GM23338 (cell line): ENCODE results near the gene ELFN1. TPM values are rescaled to one million over a fixed set of nuclear protein-coding genes. Genes with fewer than 3 reads are reported as not detected.

Experiments used
- ATAC-seq: fragments of 200-7000 bp; cut with Tn5 transposase; 3 replicates; pipeline ENCODE4 v1.9.1; 2020
- DNase-seq: peaks from one replicate; pipeline ENCODE4 v3.0.0-alpha.2; 2015; ENCODE audit warnings: low spot score
- H2AFZ ChIP-seq: fragments of 200-600 bp; sonication (generic); 2 replicates; pipeline ENCODE4 v1.8.0; 2016; ENCODE audit warnings: antibody characterized with exemption, mild to moderate bottlenecking, moderate library complexity
- H3F3A ChIP-seq: fragments of 200-600 bp; sonication (generic); replicated peaks from 2 replicates; pipeline ENCODE4 v1.8.0; 2017; ENCODE audit warnings: antibody characterized with exemption, mixed run types, low read depth
- H3K27ac ChIP-seq: fragments of 200-600 bp; sonication (generic); 2 replicates; pipeline ENCODE4 v1.6.1; 2016; ENCODE audit warnings: low read depth
- H3K27me3 ChIP-seq: fragments of 200-600 bp; sonication (generic); 2 replicates; pipeline ENCODE4 v1.8.0; 2016; ENCODE audit warnings: mild to moderate bottlenecking, mixed run types, moderate library complexity; ENCODE audit not compliant: insufficient read depth
- H3K36me3 ChIP-seq: fragments of 200-600 bp; sonication (generic); 2 replicates; pipeline ENCODE4 v1.8.0; 2016; ENCODE audit warnings: mild to moderate bottlenecking; ENCODE audit not compliant: insufficient read depth
- H3K4me1 ChIP-seq: fragments of 200-600 bp; sonication (generic); 2 replicates; pipeline ENCODE4 v1.8.0; 2016; ENCODE audit warnings: mild to moderate bottlenecking, moderate library complexity; ENCODE audit not compliant: insufficient read depth
- H3K4me2 ChIP-seq: fragments of 200-600 bp; sonication (generic); 2 replicates; pipeline ENCODE4 v1.7.1; 2017; ENCODE audit warnings: mixed run types
- H3K4me3 ChIP-seq: fragments of 200-600 bp; sonication (generic); 2 replicates; pipeline ENCODE4 v1.6.1; 2016; ENCODE audit warnings: mixed run types
- H3K79me2 ChIP-seq: fragments of 200-600 bp; sonication (generic); replicated peaks from 2 replicates; pipeline ENCODE4 v1.8.0; 2017; ENCODE audit warnings: mild to moderate bottlenecking; ENCODE audit not compliant: insufficient read depth
- H3K9me2 ChIP-seq: fragments of 200-600 bp; sonication (generic); 2 replicates; pipeline ENCODE4 v1.8.0; 2017; ENCODE audit not compliant: insufficient read depth
- H4K20me1 ChIP-seq: fragments of 200-600 bp; sonication (generic); replicated peaks from 2 replicates; pipeline ENCODE4 v1.8.0; 2017; ENCODE audit warnings: mild to moderate bottlenecking; ENCODE audit not compliant: insufficient read depth
- H3K27ac Mint-ChIP-seq: 2 replicates; pipeline ENCODE4 v1.8.0; 2020; ENCODE audit warnings: inconsistent platforms, mild to moderate bottlenecking, moderate library complexity, mixed read lengths
- H3K27me3 Mint-ChIP-seq: 3 replicates; pipeline ENCODE4 v1.8.0; 2022; ENCODE audit warnings: low read depth, mild to moderate bottlenecking, moderate library complexity, mixed read lengths, inconsistent platforms; ENCODE audit not compliant: insufficient read depth, poor library complexity
- H3K36me3 Mint-ChIP-seq: 3 replicates; pipeline ENCODE4 v1.8.0; 2021; ENCODE audit warnings: low read depth, mild to moderate bottlenecking, inconsistent platforms, moderate library complexity, mixed read lengths
- H3K4me1 Mint-ChIP-seq: 3 replicates; pipeline ENCODE4 v1.8.0; 2020; ENCODE audit warnings: mild to moderate bottlenecking, inconsistent platforms, mixed read lengths
- H3K4me3 Mint-ChIP-seq: 3 replicates; pipeline ENCODE4 v1.8.0; 2021; ENCODE audit warnings: moderate library complexity, mild to moderate bottlenecking, inconsistent platforms, mixed read lengths
- H3K9me3 Mint-ChIP-seq: 3 replicates; pipeline ENCODE4 v1.8.0; 2020; ENCODE audit warnings: moderate library complexity, mild to moderate bottlenecking, inconsistent platforms, mixed read lengths
- EZH2 ChIP-seq: fragments of 200-600 bp; sonication (generic); IDR thresholded peaks from one replicate; pipeline ENCODE4 v1.8.0; 2017; ENCODE audit warnings: antibody characterized with exemption, mild to moderate bottlenecking, low read depth; ENCODE audit not compliant: unreplicated experiment
- EZH2phosphoT487 ChIP-seq: fragments of 200-600 bp; sonication (generic); IDR thresholded peaks from one replicate; pipeline ENCODE4 v1.8.1; 2018; ENCODE audit warnings: antibody characterized with exemption; ENCODE audit not compliant: unreplicated experiment
- JUNB ChIP-seq: IDR thresholded peaks from one replicate; pipeline ENCODE4 v1.6.1; 2016; ENCODE audit warnings: antibody characterized with exemption; ENCODE audit not compliant: unreplicated experiment
- NANOG ChIP-seq: IDR thresholded peaks from 2 replicates; pipeline ENCODE4 v1.6.1; 2016; ENCODE audit warnings: antibody characterized with exemption, borderline replicate concordance
- POLR2AphosphoS5 ChIP-seq: IDR thresholded peaks from 2 replicates; pipeline ENCODE4 v1.6.1; 2016; ENCODE audit warnings: antibody characterized with exemption, low read depth
- STAT1 ChIP-seq: IDR thresholded peaks from one replicate; pipeline ENCODE4 v1.6.1; 2016; ENCODE audit warnings: antibody characterized with exemption; ENCODE audit not compliant: unreplicated experiment
- ZNF462 ChIP-seq: fragments of 250-450 bp; sonication (Bioruptor Pico); IDR thresholded peaks from 2 replicates; pipeline ENCODE4 v1.5.0; 2020; ENCODE audit warnings: mild to moderate bottlenecking, moderate library complexity
- polyA plus RNA-seq: library from polyadenylated mRNA; unstranded; fragments of >200 nt; fragmentation: Nextera tagmentation; extraction: Ambion mirVana; gene quantifications from 2 replicates; pipeline ENCODE4 v1.2.1, GENCODE V29; 2016
- total RNA-seq: library from RNA; depleted of rRNA; stranded (reverse); fragments of >200 nt; shearing (Covaris generic); gene quantifications from 2 replicates; pipeline ENCODE4 v1.2.3, GENCODE V29; 2014
- TF ChIP-seq, protein P1 (sequence below): IDR thresholded peaks from 2 replicates; pipeline ENCODE4 v1.6.1; 2016; ENCODE audit warnings: antibody characterized with exemption

The ELFN1 gene
- total and polyA plus RNA-seq, 2 experiments from 2014 or later: 0.08 to 3.5 TPM

- TF ChIP-seq ZNF462 (CRISPR knock-in tag) (no peak), JUNB (no peak), EZH2phosphoT487 (no peak), EZH2 (no peak), NANOG (no peak)
- TF ChIP-seq, protein P1, sequence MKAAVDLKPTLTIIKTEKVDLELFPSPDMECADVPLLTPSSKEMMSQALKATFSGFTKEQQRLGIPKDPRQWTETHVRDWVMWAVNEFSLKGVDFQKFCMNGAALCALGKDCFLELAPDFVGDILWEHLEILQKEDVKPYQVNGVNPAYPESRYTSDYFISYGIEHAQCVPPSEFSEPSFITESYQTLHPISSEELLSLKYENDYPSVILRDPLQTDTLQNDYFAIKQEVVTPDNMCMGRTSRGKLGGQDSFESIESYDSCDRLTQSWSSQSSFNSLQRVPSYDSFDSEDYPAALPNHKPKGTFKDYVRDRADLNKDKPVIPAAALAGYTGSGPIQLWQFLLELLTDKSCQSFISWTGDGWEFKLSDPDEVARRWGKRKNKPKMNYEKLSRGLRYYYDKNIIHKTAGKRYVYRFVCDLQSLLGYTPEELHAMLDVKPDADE: no peak
Observed at GRCh38 chr7:1727079-1727478, 57.0 kb downstream of the ELFN1 start (continued).

DNA sequence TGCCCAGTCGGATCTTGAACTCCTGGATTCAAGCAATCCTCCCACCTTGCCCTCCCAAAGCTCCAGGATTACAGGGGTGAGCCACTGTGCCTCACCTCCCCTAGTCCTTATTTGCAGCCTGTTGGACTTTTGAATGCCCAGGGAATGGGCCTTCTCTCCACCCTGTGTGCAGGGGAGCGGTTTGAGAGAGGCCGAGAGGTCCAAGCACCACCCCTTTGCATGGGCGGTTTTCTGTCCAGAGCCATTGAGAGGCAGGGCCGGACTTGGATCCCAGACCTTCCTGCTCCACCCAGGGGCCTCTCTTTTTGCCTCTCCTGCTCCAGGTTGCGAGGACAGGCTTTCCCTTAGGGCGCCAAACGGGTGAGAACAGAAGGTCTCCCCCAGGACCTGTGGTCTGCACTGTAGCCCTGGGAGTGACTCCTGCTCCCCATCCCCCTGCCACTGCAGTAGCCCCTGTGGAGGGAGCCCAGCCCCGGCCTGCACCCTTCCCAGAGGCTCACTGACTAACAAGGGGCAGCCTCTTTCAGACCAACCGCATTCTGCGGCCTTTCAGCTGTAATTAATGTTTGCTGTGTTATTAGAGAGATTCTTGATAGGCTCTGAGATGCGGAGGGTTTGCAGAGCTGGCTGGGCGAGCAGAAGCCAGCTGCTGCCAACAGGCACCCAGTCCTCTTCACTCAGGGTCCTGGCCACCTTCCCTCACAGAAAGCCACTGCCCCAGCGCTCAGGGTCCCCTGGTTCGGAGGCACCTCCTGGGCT is 57.9 kb downstream of the ELFN1 start:
- TF ChIP-seq JUNB: no peak
- no peak for TF ChIP-seq STAT1
- no peak for TF ChIP-seq EZH2
- TF ChIP-seq POLR2AphosphoS5: no peak
- H3K4me3 Mint-ChIP-seq: no peak overlapping the region
- no peak overlapping the region for H3K27ac Mint-ChIP-seq
- no peaks in the 10 kb centered on the region for H3K36me3 ChIP-seq
- no peak overlapping the region for H2AFZ ChIP-seq
- H3K9me3 Mint-ChIP-seq: peaks cover 18% of the 10 kb centered on the region
- DNase-seq (no peak), ATAC-seq (no peak)
- H3K27me3 ChIP-seq: no peaks in the 10 kb centered on the region
- no peak overlapping the region for H3K4me3 ChIP-seq
- no peaks in the 10 kb centered on the region for H3F3A ChIP-seq
- H3K9me2 ChIP-seq: no peaks in the 10 kb centered on the region
- no peak overlapping the region for H3K4me2 ChIP-seq
- no peaks in the 10 kb centered on the region for H3K4me1 ChIP-seq
- no peak overlapping the region for H3K27ac ChIP-seq
- H4K20me1 ChIP-seq: no peaks in the 10 kb centered on the region
- H3K36me3 Mint-ChIP-seq: peaks cover 9% of the 10 kb centered on the region; the same call in 2 of the 3 replicates
- H3K79me2 ChIP-seq: no peaks in the 10 kb centered on the region
- peaks cover 7% of the 10 kb centered on the region for H3K4me1 Mint-ChIP-seq
- H3K27me3 Mint-ChIP-seq: peaks cover 7% of the 10 kb centered on the region
